ENCODE results near the gene THPO.

Gene THPO

GRCh38 chr3:184360929-184361531, 17.0 kb downstream of the THPO start:
- H3K4me1 ChIP-seq (ENCODE audit: low read length): 0 out of 2 replicates have a peak, but pooled peaks cover 6% of the 10 kb centered on the region
- peak overlapping the region; percentile 93 for H2AFZ ChIP-seq (ENCODE audit: low read length)
- TF ChIP-seq EZH2 (optimal IDR thresholded peaks at IDR 0.05; ENCODE audit: low read depth, low read length) (no peak), EZH2phosphoT487 (IDR thresholded peaks at IDR 0.05; ENCODE audit: low read length) (no peak), CTCF (IDR thresholded peaks at IDR 0.05; ENCODE audit: low read length) (no peak)

GRCh38 chr3:184360070-184360928, 17.7 kb downstream of the THPO start:
- Histone ChIP-seq H3F3A (ENCODE audit: insufficient read depth, low read length) (peaks cover 19% of the 10 kb centered on the region), H3K9me3 (replicated peaks; ENCODE audit: insufficient read depth, low read length) (no peaks in the 10 kb centered on the region), H3K4me1 (ENCODE audit: low read length) (0 out of 2 replicates have a peak, but pooled peaks cover 6% of the 10 kb centered on the region), H3K79me2 (ENCODE audit: low read length) (peaks cover 26% of the 10 kb centered on the region), H3K27me3 (replicated peaks; ENCODE audit: insufficient read depth, low read length) (no peaks in the 10 kb centered on the region), H3K4me3 (ENCODE audit: low read length) (peak overlapping the region; percentile 84), H3K9me2 (replicated peaks; ENCODE audit: insufficient read depth, low read length) (no peaks in the 10 kb centered on the region), H4K20me1 (ENCODE audit: insufficient read depth, low read length) (no peaks in the 10 kb centered on the region), H3K27ac (ENCODE audit: low read length) (no peak overlapping the region), H3K9ac (ENCODE audit: low read length) (no peak overlapping the region), H3K36me3 (replicated peaks; ENCODE audit: insufficient read depth, low read length) (0 out of 2 replicates have a peak, but pooled peaks cover 5% of the 10 kb centered on the region), H3K4me2 (ENCODE audit: low read depth, low read length) (peak overlapping the region; percentile 94), H2AFZ (ENCODE audit: low read length) (no peak overlapping the region)
- DNase-seq: no peak
- TF ChIP-seq CTCF (IDR thresholded peaks at IDR 0.05; ENCODE audit: low read length) (no peak), EZH2 (optimal IDR thresholded peaks at IDR 0.05; ENCODE audit: low read depth, low read length) (no peak), EZH2phosphoT487 (IDR thresholded peaks at IDR 0.05; ENCODE audit: low read length) (no peak)

More at GRCh38 chr3:184360929-184361531, 17.0 kb downstream of the THPO start:
- H3K4me3 ChIP-seq (ENCODE audit: low read length): peak overlapping the region; percentile 84
- H3K4me2 ChIP-seq (ENCODE audit: low read depth, low read length): peak overlapping the region; percentile 94
- no peaks in the 10 kb centered on the region for H3K9me3 ChIP-seq (replicated peaks; ENCODE audit: insufficient read depth, low read length)
- peaks cover 19% of the 10 kb centered on the region for H3F3A ChIP-seq (ENCODE audit: insufficient read depth, low read length)
- H3K79me2 ChIP-seq (ENCODE audit: low read length): peaks cover 26% of the 10 kb centered on the region
- peak overlapping the region; percentile 72 for H3K9ac ChIP-seq (ENCODE audit: low read length)
- H3K36me3 ChIP-seq (replicated peaks; ENCODE audit: insufficient read depth, low read length): 0 out of 2 replicates have a peak, but pooled peaks cover 5% of the 10 kb centered on the region
- DNase-seq: no peak
- no peaks in the 10 kb centered on the region for H3K9me2 ChIP-seq (replicated peaks; ENCODE audit: insufficient read depth, low read length)
- no peak overlapping the region for H3K27ac ChIP-seq (ENCODE audit: low read length)
- H4K20me1 ChIP-seq (ENCODE audit: insufficient read depth, low read length): no peaks in the 10 kb centered on the region
- no peaks in the 10 kb centered on the region for H3K27me3 ChIP-seq (replicated peaks; ENCODE audit: insufficient read depth, low read length)

GRCh38 chr3:184359610-184360009, 18.4 kb downstream of the THPO start:
- Histone ChIP-seq H3K36me3 (replicated peaks; ENCODE audit: insufficient read depth, low read length) (no peaks in the 10 kb centered on the region), H3K4me3 (ENCODE audit: low read length) (no peak overlapping the region), H2AFZ (ENCODE audit: low read length) (no peak overlapping the region), H4K20me1 (ENCODE audit: insufficient read depth, low read length) (no peaks in the 10 kb centered on the region), H3K27ac (ENCODE audit: low read length) (no peak overlapping the region), H3K9me3 (replicated peaks; ENCODE audit: insufficient read depth, low read length) (no peaks in the 10 kb centered on the region), H3K9me2 (replicated peaks; ENCODE audit: insufficient read depth, low read length) (no peaks in the 10 kb centered on the region), H3F3A (ENCODE audit: insufficient read depth, low read length) (peaks cover 17% of the 10 kb centered on the region), H3K27me3 (replicated peaks; ENCODE audit: insufficient read depth, low read length) (no peaks in the 10 kb centered on the region), H3K9ac (ENCODE audit: low read length) (no peak overlapping the region), H3K79me2 (ENCODE audit: low read length) (peaks cover 19% of the 10 kb centered on the region), H3K4me1 (ENCODE audit: low read length) (0 out of 2 replicates have a peak, but pooled peaks cover 3% of the 10 kb centered on the region), H3K4me2 (ENCODE audit: low read depth, low read length) (no peak overlapping the region)
- DNase-seq: no peak
- TF ChIP-seq EZH2 (optimal IDR thresholded peaks at IDR 0.05; ENCODE audit: low read depth, low read length) (no peak), CTCF (IDR thresholded peaks at IDR 0.05; ENCODE audit: low read length) (no peak), EZH2phosphoT487 (IDR thresholded peaks at IDR 0.05; ENCODE audit: low read length) (no peak)

Measured in MM.1S (cell line).